Femur (tissue), 1 donor: Measurements from ENCODE around the gene CPXM2.

ENCODE experiments used
- DNase-seq: peaks from one replicate; pipeline ENCODE4 v3.0.0-alpha.2; 2017

Gene CPXM2

DNA sequence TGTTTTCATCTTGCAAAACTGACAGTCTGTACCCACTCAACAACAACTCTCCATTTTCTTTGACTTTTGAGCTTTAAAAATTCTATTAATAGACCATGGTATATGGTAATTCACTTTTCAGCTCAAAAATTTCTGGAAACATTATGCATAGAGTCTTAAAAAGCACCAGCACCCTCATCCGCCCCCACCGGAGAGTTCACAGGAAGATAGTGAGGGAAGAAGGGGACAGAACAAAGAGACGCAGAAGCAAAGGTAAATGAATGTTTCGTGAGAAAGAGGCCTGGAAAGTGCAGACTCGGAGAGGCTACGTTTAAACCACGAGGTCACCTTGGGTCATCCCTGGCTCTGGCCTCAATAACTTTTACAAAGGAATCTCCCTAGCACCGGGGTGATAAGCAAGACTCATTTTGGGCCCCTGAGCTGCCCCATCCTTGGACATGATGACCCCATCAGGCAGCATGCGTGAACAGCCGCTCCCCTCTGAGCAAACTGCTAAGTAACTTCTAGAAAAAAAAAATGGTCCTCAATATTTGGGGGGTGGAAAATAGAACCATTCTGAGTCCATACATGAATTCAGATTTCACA is 96.3 kb downstream of the CPXM2 start:
- DNase-seq = no peak

DNA sequence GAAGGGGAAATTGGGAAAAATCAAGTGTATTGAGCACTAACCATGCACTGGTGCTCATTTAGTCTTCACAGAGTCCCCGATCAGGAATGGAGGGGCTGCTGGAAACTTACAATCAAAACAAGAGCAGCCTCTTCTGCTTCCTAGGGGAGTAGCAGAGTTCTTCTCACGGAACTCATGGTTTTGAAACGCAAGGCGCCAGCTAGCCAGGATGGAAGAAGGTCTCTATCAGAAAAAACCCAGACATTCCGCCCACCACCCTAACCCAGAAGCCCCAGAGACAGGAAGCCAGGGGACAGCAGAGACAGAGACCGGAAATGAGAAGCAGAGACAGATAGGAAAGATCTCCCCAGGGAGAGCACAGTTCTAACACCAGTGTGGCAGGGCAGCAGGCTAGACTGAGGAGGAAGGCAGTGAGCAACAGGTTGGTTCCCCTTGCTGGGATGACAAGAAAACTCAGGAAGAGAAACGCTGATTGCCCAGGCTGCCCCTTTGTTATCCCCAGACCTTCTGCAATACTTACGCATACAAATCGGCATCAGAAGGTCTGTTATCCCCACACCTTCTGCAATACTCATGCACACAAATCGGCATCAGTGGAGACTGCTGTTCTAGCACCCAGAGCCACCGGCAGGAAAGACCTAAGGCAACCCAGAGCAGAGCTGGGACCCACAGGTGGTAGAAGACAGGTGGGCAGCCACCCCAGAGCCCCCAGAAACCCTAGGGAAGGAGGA is 99.2 kb downstream of the CPXM2 start:
- no peak for DNase-seq

DNA sequence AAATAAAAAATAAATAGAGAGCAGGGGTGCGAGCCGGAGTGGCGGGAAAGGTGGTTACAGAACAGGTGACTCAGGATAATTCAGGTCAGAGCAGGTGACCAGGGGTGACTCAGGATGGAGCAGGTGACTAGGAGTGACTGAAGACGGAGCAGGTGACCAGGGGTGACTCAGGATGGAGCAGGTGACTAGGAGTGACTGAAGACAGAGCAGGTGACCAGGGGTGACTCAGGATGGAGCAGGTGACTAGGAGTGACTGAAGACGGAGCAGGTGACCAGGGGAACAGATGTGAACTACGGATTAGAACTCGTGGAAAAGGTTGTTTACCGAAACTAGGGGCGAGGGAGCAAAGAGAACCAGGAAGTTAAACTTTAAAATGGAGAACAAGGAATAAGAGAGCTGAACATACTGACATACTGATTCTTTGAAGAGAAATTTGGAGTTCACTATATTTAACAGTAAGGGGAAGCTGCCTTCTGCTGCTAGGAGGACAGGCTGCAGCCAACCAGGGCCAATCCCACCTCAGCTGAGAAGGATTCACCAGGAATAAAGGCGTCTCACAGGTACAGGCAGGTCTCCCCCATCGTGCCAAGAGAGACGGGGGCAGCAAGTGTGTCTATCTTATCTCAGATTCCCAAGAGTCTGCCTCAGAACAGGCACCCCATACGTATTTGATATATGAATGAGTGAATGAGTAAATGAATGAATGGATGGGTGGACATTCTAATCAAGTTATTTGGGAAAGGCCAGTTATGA is 101.3 kb downstream of the CPXM2 start:
- DNase-seq = no peak

DNA sequence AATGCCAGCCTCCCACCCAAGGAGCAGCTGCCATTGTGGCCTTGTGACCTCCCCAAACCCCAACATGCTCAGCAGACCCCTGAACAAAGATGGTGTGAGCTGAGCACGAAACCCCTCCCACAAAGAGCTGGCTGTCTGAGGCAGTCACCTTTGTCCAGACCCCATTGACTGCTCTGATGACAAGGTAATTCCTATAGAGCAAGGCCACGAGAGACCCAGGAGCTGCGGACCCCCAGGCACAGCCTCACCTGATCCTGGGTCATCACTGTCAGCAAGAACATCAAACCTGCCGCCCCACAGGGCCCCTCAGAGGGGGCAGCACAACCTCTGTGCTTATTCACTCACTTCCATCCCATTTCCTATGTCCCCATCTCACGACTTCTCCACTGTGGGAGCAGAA is 102.6 kb downstream of the CPXM2 start:
- no peak for DNase-seq

DNA sequence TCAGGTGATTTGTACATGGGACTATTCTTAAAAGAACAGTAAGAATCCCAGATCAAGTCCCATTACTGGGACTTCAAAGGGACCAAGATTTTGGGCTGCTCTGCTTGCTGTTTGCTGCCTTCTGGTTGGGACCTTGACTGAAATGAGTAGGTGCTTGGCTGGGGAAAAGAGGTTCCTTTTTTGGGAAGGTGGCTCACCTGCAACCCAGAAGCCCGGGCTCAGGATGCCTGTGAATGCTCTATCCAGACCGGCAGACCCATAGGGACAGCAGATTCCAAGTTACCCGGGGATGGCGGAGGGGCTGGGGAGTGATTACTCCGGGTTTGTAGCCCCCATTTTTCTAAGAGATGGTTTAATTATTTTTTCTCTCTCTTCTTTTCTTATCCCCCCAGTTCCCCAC is 104.0 kb downstream of the CPXM2 start:
- DNase-seq = no peak

DNA sequence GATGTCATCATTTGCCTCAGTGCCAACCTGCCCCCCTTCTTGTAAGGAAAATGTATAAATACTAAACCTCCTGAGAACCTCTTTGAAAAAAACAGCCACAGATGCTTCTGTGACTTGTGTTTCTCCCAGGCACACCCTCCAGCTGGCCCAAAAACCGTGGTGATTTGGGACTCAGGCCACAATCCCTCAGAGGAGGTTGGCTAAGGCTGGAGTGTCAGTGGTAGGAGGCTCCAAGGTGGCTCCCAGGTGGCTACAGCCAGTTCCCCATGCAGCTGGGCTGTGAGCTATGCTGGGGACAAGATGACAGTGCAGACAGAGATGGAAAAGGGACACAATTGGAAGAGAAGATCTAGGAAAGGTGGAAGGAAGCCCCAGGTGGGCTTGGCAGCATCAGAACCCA is 104.7 kb downstream of the CPXM2 start:
- no peak for DNase-seq

DNA sequence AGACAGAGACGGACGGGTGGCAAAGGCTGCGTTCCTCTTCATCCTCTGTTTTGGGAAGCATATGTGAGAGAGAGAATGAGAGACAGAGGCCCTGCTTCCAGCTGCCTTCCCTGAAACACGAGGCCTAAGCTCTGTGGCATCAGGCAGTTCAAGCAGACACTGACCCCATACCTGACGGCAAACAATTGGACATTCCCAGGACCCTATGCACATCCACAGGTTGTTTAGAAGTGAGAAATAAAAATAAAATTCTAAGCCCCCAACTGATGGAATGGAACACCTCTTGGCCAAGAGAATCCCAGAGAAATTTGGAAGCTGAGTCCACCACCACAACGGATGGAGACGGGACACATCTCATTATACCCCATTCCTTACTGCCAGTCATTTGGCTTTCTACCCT is 105.3 kb downstream of the CPXM2 start:
- DNase-seq = no peak

DNA sequence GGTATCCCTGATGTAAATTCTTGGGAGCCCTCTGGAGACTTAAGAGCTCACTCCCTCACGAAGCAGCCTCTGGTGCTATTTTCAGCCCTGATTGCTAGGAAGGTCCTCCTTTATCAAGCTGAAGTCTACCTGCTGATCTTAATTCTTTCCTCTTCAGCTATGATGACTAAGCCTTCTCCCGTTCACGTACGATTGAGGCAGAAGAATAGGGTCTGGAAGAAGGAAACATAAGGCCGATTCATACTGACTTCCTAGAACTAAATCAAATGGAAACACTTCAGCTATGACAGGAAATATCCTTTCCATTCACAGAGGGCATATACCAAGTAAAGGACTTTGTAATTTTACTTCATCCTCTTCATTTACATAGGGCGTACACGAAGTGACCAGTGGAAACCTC is 107.0 kb downstream of the CPXM2 start:
- no peak for DNase-seq

DNA sequence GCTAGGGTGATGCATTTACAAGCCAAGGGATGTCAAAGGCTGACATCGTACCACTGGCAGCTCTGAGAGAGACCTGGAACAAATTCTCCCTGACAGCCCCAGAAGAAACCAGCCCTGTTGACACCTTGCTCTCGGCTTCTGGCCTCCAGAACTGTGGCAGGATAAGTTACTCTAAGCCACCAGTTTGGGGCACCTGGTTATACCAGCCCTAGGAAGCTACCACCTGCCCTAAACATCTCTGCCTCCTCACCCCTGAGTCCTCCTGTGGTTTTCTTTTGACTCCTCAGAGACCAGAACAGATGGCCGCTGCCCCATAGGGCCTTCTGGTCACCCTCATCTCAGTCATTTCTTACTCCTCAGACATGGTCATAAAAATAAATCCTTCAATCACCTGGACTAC is 107.4 kb downstream of the CPXM2 start:
- DNase-seq = no peak

DNA sequence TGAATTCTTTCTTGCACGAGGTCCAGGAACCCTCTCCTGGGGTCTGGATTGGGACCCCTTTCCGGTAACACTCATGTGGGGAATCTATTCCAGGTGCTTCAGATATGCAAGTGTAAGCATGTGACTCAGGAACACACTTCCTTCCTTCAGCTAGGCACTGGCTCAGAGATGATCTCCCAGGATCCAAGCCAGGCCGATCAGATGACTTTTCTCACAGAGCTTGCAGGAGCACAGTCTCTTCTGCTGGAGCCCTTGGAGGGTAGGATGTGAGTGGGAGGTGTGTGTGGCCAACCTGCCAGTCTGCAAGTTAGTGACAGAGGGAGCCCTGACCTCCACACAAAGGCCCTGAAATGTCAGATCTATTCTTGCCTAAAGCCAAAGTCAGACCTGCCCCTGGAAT is 108.3 kb downstream of the CPXM2 start:
- no peak for DNase-seq

DNA sequence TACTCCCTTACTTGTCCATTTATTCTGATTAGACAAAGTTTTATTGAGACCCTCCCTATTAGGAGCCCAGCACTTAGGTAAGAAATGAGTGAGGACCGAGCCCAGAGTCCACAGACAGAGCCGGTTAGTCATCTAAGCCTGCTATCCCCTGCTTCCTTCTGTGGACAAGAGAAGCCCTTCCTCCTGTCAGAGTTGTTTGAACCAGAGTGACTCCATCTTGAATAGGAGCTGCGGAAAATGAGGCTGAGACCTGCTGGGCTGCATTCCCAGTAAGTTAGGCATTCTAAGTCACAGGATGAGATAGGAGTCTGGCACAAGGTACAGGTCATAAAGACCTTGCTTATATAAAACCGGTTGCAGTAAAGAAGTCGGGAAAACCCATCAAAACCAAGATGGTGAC is 109.1 kb downstream of the CPXM2 start:
- DNase-seq = no peak

DNA sequence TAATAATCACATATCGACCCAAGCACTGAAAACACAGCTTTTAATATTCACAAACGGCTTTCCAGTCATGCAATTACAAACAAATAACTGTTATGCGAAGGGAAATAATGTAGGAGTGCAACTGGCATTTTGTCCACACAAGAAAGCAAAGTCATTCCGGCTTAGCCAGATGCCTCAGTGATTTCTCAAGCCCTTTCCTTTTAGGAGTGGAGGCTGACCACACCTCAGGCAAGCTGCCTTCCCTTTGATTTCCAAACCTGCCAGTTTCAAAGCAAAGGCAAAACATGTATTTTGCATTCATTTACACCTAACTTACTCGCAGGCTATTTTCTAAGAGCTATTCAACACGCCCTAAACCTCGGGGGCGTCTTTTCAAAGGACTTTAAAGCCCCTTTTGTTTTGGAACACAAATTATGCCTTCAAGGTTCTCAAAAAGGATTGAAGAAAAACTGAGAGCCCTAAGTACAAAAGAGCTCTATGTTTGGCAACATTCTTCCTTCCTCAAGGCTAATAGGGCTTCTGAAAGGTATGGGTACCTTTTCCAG is 109.6 kb downstream of the CPXM2 start:
- DNase-seq = no peak

DNA sequence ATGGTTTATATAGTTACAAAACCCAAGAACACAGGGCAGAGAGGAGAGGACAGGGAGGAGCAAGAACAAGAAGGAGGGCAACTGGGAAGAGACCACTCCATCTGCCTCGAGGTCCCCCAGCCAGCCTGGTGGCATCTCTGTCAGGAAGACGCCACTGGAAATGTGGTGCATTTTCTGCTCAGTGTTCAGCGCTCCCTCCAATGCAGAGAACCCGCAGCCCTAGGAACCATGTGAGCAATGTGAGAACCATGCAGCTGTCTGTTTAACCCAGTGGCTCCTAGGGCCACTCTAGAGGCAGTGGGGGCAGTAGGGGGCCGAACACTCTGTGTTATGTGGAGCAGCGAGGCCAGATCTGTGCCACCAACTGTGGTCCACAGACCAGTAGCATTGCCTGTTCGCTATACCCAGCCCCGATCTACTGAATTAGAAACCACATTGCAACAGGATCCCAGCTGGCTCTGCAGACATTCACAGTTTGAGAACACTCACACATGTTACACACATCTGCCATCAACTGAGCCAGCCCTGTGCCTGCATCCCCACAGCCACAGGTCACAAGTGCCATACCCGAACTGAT is 110.2 kb downstream of the CPXM2 start:
- no peak for DNase-seq

DNA sequence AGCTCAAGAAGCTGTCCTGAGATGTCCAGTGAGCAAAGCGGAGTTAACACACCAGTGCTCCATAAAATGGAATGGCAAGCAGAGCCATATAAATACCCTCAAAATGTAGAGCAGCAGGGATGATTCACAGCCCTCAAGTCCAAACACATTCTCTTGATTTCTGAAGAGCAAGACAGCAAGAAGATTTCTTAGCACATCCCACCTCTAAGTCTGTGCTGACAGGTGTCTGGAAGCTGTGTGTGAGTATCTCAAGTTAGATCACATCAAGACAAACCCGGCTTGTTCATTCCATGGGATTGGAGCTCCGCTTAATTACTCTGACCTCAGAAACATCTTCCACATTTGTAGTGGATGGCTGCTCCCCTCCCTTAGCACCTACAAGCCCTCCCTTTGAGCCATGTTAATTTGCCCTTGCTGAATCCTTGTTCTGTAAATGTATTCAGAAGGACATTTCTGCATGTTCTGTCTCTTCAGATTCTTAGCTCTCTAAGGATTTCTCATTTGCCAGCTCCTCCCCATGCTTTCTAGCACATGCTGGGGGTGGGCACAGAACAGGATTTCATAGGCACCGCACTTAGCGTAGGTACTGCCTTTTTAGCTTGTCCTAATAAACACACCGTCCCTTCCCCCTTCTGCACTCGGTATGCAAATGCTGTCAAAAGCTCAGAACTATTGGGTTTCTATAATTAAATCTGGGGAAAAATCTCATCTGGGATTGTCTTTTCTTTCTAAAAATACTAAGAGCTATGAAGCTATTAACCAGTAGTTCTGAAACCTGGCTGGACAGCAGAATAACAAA is 112.7 kb downstream of the CPXM2 start:
- no peak for DNase-seq

DNA sequence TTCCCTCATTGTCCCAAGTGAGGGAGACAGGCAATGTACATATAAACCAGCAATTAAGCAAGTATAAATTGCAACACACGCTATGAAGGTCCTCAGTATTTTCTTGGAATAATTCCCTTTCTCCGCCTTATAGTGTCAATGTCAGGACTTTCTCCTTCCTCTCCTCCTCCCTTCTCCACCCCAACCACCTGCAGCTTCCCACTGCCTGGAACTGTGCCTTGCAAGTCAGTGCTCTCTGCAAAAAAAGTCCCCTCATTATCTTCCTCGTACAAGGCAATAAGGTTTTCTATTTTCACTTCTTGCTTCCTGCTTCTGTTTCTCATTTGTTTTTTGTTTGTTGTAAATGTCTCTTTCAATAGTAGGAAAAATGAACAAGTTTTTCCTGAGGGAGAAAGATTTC is 113.7 kb downstream of the CPXM2 start:
- DNase-seq = no peak

DNA sequence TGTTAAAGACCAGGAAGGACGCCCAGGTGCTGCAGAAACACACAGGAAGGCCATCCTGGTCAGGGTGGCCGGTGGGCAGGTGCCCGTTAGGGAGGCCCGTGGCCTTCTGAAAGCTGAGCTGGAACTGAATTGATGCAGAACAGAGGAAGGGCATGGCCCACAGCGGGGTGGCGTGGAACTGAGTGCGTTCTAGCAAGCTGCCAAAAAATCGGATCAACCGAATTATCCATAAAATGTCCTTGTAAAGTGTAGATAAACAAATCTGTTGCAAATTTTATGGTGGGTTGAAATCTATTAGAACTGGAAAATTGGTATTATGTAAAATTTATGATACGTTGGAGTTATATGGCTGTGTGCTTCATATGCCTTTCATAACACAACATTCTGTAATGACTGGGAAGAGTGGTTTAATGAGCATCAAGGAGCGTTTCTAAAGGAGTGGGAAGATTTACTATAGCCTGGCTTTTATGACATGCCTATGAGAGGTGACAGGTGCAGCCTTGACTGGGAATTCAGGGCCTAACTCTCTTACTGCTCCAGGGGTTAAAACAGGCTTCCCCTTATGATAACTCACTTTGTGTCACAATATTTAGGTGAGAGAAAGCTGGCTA is 117.4 kb downstream of the CPXM2 start:
- DNase-seq = no peak

DNA sequence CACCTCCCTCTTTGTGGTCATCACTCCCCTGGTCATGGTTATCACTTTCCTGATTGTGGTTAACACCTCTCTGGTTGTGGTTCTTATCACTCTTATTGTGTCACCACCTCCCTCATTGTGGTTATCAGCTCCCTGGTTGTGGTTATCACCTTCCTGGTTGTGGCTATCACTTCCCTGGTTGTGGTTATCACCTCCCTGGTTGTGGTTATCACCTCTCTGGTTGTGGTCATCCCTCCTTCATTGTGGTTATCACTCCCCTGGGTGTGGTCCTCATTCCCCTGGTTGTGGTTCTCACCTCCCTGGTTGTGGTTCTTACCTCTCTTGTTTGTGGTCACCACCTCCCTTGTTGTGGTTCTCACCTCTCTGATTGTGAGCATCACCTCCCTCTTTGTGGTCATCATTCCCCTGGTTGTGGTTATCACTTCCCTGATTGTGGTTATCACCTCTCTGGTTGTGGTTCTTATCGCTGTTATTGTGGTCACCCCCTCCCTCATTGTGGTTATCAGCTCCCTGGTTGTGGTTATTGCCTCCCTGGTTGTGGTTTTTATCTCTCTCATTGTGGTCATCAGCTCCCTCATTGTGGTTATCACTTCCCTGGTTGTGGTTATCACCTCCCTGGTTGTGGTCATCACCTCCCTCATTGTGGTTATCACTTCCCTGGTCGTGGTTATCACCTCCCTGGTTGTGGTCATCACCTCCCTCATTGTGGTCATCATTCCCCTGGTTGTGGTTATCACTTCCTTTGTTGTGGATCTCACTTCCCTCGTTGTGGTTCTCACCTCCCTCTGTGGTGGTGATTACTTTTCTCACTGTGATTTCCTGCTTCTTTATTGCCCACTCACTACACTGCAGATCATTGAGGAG is 118.7 kb downstream of the CPXM2 start:
- DNase-seq = no peak

DNA sequence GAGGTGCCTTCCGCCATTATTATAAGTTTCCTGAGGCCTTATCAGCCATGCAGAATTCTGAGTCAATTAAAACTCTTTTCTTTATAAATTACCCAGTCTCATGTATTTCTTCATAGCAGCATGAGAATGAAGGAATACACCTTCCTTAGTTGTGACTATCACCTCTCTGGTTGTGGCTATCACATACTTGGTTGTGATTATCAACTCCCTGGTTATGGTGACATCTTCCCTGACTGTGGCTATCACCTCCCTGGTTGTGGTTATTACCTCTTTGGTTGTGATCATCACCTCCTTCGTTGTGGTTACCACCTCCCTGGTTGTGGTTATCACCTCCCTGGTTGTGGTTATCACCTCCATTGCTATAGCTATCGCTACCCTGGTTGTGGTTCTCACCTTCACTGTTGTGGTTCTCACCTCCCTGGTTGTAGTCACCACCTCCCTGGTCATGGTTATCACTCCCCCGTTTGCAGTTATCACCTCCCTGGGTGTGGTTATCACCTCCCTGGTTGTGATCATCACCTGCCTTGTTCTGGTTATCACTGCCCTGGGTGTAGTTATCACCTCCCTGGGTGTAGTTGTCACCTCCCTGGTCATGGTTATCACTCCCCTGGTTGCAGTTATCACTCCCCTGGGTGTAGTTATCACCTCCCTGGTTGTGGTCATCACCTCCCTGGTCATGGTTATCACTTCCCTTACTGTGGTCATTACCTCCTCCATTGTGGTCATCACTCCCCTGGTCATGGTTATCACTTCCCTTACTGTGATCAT is 119.5 kb downstream of the CPXM2 start:
- DNase-seq = no peak

DNA sequence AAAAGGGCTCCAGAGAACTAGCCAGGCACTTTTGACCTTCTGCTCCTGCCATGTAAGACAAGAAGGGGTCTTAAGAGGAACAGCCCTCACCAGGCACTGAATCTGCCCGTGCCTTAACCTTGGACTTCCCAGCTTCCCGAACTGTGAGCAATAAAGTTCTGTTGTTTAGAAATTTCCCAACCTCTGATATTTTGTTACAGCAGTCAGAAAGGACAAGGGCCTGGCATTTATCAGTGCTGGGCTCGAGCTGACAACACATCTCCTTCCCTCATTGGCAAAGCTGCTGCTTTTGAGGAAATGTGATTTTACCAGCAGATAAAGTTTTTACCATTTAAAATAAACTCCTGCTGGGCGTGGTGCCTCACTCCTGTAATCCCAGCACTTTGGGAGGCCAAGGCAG is 122.0 kb downstream of the CPXM2 start:
- DNase-seq = no peak

DNA sequence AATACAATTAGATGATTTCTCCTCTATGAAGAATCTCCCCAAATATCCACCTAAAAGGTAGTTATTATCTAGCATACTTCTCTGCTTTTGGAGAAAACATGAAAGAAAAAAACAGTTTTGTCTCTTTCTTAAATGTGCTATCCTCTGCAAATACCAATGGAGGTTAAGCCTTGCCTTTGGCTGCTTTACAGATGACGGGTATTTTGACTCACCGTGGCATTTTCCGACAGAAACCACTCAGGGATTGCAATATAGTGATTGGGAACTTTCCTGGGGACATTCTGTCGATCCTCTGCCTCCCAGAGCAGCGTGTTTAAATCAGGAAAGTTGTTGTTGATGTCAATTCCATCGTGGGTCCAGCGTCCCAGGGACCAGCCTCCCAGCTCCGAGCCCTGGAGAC is 124.8 kb downstream of the CPXM2 start:
- no peak for DNase-seq

DNA sequence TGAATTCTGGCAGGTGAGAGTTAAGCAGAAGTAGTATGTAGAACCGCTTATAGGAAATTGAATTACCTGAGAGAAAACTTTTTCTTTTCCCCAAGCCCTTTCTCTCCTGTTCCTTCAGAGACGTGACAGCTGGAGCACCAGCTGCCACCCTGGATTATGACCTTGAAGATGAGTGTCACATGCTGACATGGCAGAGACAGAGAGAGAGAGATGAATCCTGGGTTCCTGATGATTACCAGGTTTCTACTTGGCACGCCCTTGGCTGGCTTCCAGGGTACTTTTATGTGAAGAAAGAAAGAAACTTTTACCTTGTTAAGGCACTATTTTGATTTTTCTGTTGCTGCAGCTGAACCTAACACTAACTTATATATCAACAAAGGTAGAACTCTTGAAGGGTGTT is 125.6 kb downstream of the CPXM2 start:
- DNase-seq = no peak
